Glutamatergic neuron (in vitro differentiated cells): ENCODE results near the gene SPRY4. TPM values are rescaled to one million over a fixed set of nuclear protein-coding genes. Genes with fewer than 3 reads are reported as not detected.

ENCODE experiments used
- DNase-seq: peaks from one replicate; pipeline ENCODE4 v3.0.0; 2022
- H3K27ac Mint-ChIP-seq: one replicate; pipeline ENCODE4 v1.8.0; 2020; ENCODE audit warnings: mild to moderate bottlenecking, mixed read lengths, inconsistent platforms; ENCODE audit not compliant: unreplicated experiment
- H3K27me3 Mint-ChIP-seq: one replicate; pipeline ENCODE4 v1.8.0; 2020; ENCODE audit warnings: mild to moderate bottlenecking, moderate library complexity, mixed read lengths, inconsistent platforms; ENCODE audit not compliant: unreplicated experiment
- H3K36me3 Mint-ChIP-seq: one replicate; pipeline ENCODE4 v1.8.0; 2020; ENCODE audit warnings: mild to moderate bottlenecking, mixed read lengths, inconsistent platforms; ENCODE audit not compliant: unreplicated experiment
- H3K4me1 Mint-ChIP-seq: one replicate; pipeline ENCODE4 v1.8.0; 2020; ENCODE audit warnings: mild to moderate bottlenecking, low read depth, mixed read lengths, inconsistent platforms; ENCODE audit not compliant: unreplicated experiment
- H3K4me3 Mint-ChIP-seq: one replicate; pipeline ENCODE4 v1.8.0; 2020; ENCODE audit warnings: mild to moderate bottlenecking, mixed read lengths, inconsistent platforms; ENCODE audit not compliant: unreplicated experiment
- H3K9me3 Mint-ChIP-seq: one replicate; pipeline ENCODE4 v1.8.0; 2020; ENCODE audit warnings: mild to moderate bottlenecking, moderate library complexity, mixed read lengths, inconsistent platforms; ENCODE audit not compliant: unreplicated experiment
- total RNA-seq: library from RNA; stranded (reverse); fragmentation: NEBNext Ultra II Directional; extraction: Animal tissue kit (Norgen Biotek cat#: 25700); gene quantifications from one replicate; pipeline ENCODE4 v1.2.1, GENCODE V29; 2021; ENCODE audit not compliant: unreplicated experiment
- TF ChIP-seq, protein P1 (sequence below): fragments of 200-600 bp; sonication (generic); IDR thresholded peaks from one replicate; pipeline ENCODE4 v1.5.0; 2021; ENCODE audit not compliant: partially characterized antibody, unreplicated experiment

SPRY4 gene
- total RNA-seq, 1 donor from 2014 or later, result 12.5 TPM

DNA sequence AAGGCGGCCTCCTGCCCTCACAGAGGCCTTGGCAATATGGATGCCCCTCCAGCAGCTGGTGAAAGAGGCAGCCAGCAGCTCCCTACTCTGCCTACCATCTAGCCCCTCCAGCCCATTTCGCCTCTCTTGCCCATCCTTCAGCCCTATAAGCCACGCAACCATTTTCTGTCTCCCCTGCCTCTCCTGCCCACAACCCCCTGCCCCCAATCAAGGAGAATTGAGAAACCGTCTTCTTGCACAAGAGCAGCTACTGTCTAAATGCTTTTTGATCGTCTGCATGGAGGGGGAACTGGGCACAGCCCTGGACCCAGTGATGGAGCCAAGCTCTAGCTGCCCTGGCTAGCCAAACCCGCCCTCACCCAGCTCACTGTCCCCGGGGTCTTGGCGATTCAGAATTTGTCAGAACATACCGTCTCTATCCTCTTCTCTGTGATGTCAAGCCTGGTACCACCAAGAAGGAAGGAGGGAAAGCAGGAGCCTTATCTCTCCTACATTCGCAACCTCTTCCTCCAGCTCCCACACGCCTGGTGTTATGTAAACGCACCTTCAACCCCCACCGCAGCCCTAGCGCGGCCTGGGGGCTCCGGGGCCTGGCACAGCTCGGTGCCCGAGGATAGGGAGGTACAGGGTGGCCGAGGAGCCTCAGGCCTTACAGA, 1.2 kb downstream of the SPRY4 start:
- H3K4me1 Mint-ChIP-seq, result peaks cover 60% of the 10 kb centered on the region
- H3K36me3 Mint-ChIP-seq, result no peaks in the 10 kb centered on the region
- H3K4me3 Mint-ChIP-seq, result peak overlapping the region; percentile 86
- H3K9me3 Mint-ChIP-seq, result peaks cover 24% of the 10 kb centered on the region
- no peak for DNase-seq
- TF ChIP-seq, protein P1, sequence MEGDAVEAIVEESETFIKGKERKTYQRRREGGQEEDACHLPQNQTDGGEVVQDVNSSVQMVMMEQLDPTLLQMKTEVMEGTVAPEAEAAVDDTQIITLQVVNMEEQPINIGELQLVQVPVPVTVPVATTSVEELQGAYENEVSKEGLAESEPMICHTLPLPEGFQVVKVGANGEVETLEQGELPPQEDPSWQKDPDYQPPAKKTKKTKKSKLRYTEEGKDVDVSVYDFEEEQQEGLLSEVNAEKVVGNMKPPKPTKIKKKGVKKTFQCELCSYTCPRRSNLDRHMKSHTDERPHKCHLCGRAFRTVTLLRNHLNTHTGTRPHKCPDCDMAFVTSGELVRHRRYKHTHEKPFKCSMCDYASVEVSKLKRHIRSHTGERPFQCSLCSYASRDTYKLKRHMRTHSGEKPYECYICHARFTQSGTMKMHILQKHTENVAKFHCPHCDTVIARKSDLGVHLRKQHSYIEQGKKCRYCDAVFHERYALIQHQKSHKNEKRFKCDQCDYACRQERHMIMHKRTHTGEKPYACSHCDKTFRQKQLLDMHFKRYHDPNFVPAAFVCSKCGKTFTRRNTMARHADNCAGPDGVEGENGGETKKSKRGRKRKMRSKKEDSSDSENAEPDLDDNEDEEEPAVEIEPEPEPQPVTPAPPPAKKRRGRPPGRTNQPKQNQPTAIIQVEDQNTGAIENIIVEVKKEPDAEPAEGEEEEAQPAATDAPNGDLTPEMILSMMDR, result no peak
- peak overlapping the region; percentile 62 for H3K27ac Mint-ChIP-seq
- H3K27me3 Mint-ChIP-seq, result peaks cover 18% of the 10 kb centered on the region

DNA sequence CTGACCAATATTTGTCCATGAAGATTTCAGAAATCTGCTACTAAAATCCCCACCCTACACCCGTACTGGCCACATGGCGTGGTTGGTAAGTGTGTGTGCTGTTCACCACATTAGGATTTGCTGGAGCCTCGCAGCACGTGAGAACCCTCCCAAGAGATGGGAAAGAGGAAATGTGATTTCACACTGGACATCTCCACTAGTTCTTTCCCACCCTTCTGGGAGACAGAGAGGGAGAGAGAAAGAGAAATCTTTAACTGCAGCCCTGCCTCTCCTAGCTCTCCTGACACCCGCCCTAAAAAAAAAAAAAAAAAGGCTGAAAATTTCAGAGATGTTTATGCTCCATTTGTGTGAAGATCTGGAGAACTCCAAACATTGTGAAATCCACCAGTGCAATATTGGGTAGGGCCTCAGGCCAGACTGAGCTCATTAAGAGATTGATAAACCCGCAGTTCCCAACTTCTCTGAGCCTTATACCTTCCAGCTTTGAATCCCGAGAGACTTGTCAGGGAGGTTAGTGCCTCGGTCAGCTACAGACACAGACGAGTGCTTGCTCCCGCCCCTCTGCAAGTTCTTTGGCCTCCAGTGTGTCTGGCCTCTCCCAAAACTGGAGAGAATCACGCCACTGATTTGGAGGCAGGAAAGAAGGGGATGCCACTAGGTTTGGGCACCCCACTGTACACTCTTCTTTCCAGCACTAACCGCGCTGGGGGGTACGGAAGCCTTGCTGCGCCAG, 1.9 kb downstream of the SPRY4 start:
- peak overlapping the region; percentile 62 for H3K27ac Mint-ChIP-seq
- peak overlapping the region; percentile 86 for H3K4me3 Mint-ChIP-seq
- H3K9me3 Mint-ChIP-seq, result peaks cover 24% of the 10 kb centered on the region
- peaks cover 18% of the 10 kb centered on the region for H3K27me3 Mint-ChIP-seq
- no peaks in the 10 kb centered on the region for H3K36me3 Mint-ChIP-seq
- H3K4me1 Mint-ChIP-seq, result peaks cover 59% of the 10 kb centered on the region
- TF ChIP-seq, protein P1, result no peak
- DNase-seq, result no peak

DNA sequence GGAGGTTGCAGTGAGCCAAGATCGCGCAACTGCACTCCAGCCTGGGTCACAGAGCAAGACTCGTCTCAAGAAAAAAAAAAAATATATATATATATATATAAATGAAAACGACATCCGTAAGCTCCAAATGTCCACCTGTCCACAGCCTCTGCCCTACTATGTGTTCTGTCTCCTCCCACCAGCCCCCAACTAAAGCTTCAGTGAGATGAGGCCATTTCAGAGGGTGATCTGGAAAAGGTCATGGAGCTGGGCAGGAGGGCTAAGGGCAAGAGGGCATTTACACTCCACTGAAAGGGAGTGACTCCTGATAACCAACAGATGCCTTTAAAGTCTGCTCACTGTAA, 2.4 kb downstream of the SPRY4 start:
- Mint-ChIP-seq H3K4me3 (peak overlapping the region; percentile 86), H3K9me3 (peaks cover 22% of the 10 kb centered on the region), H3K36me3 (no peaks in the 10 kb centered on the region), H3K27me3 (peaks cover 14% of the 10 kb centered on the region), H3K27ac (peak overlapping the region; percentile 62), H3K4me1 (peaks cover 55% of the 10 kb centered on the region)
- no peak for DNase-seq
- TF ChIP-seq, protein P1, result no peak

DNA sequence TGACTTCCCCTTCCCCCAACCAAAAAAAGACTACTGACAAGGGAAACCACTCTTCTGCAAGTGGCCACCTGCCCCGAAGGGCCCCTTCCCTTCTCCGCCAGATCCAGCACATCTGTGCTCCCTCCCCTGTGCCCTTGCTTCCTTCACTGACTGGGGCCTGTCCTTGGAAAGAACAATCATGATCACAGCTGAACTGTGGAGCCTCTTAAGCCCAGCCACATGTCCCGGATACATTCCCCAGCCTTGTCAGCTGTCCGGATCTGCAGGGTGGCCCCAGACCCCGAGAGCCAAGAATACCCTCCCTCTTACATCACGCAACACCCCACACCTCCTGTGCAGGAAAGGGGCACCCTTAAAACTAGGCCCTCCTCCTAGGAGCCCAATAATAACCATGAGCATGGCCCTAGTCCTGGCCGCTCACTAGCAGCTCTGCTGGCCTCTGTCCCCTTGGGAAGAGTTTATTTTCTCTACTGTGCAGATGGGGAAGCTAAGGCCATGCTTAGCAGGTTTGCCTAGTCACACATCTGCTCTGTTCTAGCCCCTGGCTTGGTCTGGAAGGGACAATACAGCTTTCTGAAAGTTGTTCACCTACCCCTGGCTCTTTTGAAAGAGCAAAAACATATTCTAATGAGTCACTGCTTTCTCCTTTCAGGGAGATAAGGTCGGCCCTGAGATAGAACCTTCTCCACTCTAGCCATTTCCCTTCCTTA, 3.8 kb downstream of the SPRY4 start:
- peaks cover 17% of the 10 kb centered on the region for H3K9me3 Mint-ChIP-seq
- peaks cover 55% of the 10 kb centered on the region for H3K4me1 Mint-ChIP-seq
- H3K27ac Mint-ChIP-seq, result peak overlapping the region; percentile 96
- peaks cover 13% of the 10 kb centered on the region for H3K27me3 Mint-ChIP-seq
- TF ChIP-seq, protein P1, result no peak
- peak overlapping the region; percentile 78 for H3K4me3 Mint-ChIP-seq
- peak; percentile 55 for DNase-seq
- H3K36me3 Mint-ChIP-seq, result no peaks in the 10 kb centered on the region

DNA sequence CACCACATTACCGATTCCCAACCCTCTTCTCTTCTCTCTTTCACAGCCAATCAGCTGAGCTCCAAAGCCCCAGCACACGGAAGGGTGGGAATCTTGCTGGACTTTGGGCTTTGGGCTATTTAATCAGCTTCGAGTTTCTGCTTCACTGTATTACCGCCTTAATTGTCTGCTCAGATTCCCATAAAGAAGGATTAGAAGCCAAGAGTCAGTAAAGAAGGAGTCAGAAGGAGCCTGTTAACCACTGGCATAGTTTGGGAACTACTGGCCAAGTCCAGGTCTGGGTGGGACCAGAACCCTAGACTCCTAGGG, 4.4 kb downstream of the SPRY4 start:
- Mint-ChIP-seq H3K27me3 (peaks cover 13% of the 10 kb centered on the region), H3K4me3 (peak overlapping the region; percentile 78), H3K36me3 (no peaks in the 10 kb centered on the region), H3K4me1 (peaks cover 59% of the 10 kb centered on the region), H3K9me3 (peaks cover 16% of the 10 kb centered on the region), H3K27ac (peak overlapping the region; percentile 96)
- TF ChIP-seq, protein P1, result no peak
- DNase-seq, result no peak
